Brain pericyte (primary cell): ENCODE data around the gene AFF2.
"Not testable (repeated sequence)": the region's sequence is repeated elsewhere in the genome, so short reads cannot be mapped to it uniquely, and the experiment has no call there.

Experiments
- DNase-seq: peaks from one replicate; pipeline ENCODE4 v3.0.0-alpha.2; 2012; ENCODE audit warnings: low read depth, low spot score

Gene AFF2

GRCh38 chrX:148854306-148854705, 353.9 kb downstream of the AFF2 start:
- DNase-seq = peak; percentile 1

- DNase-seq = no peak
These were observed 356.1 kb downstream of the AFF2 start for GRCh38 chrX:148856505-148856904.

- no peak for DNase-seq
These were observed 365.1 kb downstream of the AFF2 start for GRCh38 chrX:148865277-148866210.

- no peak for DNase-seq
These were observed 367.2 kb downstream of the AFF2 start for GRCh38 chrX:148867596-148867995.

- no peak for DNase-seq
These were observed 371.2 kb downstream of the AFF2 start for GRCh38 chrX:148871422-148872160.

GRCh38 chrX:148872161-148872535, 371.7 kb downstream of the AFF2 start:
- DNase-seq = no peak

- DNase-seq = no peak
These were observed 372.5 kb downstream of the AFF2 start for GRCh38 chrX:148872881-148873280.

- no peak for DNase-seq
These were observed 374.3 kb downstream of the AFF2 start for GRCh38 chrX:148874636-148875246.

- DNase-seq = no peak
These were observed 378.0 kb downstream of the AFF2 start for GRCh38 chrX:148878371-148878770.

- DNase-seq = no peak
These were observed 384.8 kb downstream of the AFF2 start for GRCh38 chrX:148885203-148885602.

GRCh38 chrX:148893395-148893794, 393.0 kb downstream of the AFF2 start:
- DNase-seq = no peak

- no peak for DNase-seq
These were observed 402.2 kb downstream of the AFF2 start for GRCh38 chrX:148902581-148902980.

GRCh38 chrX:148903176-148903575, 402.8 kb downstream of the AFF2 start:
- DNase-seq = no peak

GRCh38 chrX:148904421-148905111, 404.1 kb downstream of the AFF2 start:
- no peak for DNase-seq

GRCh38 chrX:148905400-148905799, 405.0 kb downstream of the AFF2 start:
- no peak for DNase-seq

GRCh38 chrX:148906628-148907027, 406.2 kb downstream of the AFF2 start:
- DNase-seq = not testable (repeated sequence)

GRCh38 chrX:148909758-148910157, 409.3 kb downstream of the AFF2 start:
- DNase-seq = no peak

- DNase-seq = no peak
These were observed 413.6 kb downstream of the AFF2 start for GRCh38 chrX:148913971-148914370.

GRCh38 chrX:148914783-148915182, 414.4 kb downstream of the AFF2 start:
- DNase-seq = no peak

GRCh38 chrX:148915474-148915873, 415.1 kb downstream of the AFF2 start:
- no peak for DNase-seq

- DNase-seq = no peak
These were observed 417.0 kb downstream of the AFF2 start for GRCh38 chrX:148917441-148917840.

- DNase-seq = no peak
These were observed 423.2 kb downstream of the AFF2 start for GRCh38 chrX:148923631-148924030.
